ENCODE data around the gene ATIC.
"Not testable (repeated sequence)": the region's sequence is repeated elsewhere in the genome, so short reads cannot be mapped to it uniquely, and the experiment has no call there.

DNA sequence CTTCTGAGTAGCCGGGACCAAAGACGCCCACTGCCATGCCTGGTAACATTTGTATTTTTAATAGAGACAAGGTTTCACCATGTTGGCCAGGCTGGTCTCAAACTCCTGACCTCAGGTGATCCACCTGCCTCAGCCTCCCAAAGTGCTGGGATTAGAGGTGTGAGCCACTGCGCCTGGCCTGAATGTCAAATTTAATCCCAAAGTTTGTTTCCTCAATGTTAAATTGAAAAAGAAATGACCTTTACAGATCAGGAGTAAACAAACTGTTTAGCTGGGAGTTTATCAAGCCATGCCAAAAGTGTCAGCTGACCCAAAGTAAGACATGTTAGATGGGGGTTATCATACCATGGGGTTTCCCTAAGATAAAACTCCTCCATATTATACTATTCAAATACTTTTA is 48.2 kb downstream of the ATIC start:
- TF ChIP-seq, protein P1, sequence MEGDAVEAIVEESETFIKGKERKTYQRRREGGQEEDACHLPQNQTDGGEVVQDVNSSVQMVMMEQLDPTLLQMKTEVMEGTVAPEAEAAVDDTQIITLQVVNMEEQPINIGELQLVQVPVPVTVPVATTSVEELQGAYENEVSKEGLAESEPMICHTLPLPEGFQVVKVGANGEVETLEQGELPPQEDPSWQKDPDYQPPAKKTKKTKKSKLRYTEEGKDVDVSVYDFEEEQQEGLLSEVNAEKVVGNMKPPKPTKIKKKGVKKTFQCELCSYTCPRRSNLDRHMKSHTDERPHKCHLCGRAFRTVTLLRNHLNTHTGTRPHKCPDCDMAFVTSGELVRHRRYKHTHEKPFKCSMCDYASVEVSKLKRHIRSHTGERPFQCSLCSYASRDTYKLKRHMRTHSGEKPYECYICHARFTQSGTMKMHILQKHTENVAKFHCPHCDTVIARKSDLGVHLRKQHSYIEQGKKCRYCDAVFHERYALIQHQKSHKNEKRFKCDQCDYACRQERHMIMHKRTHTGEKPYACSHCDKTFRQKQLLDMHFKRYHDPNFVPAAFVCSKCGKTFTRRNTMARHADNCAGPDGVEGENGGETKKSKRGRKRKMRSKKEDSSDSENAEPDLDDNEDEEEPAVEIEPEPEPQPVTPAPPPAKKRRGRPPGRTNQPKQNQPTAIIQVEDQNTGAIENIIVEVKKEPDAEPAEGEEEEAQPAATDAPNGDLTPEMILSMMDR (IDR thresholded peaks at IDR 0.05), result not testable (repeated sequence)
- TF ChIP-seq ZFX (IDR thresholded peaks at IDR 0.05; ENCODE audit: borderline replicate concordance), result not testable (repeated sequence)

Data from 22Rv1 (cell line).